Endothelial cell (in vitro differentiated cells): ENCODE measurements around the gene GJD4. TPM values are rescaled to one million over a fixed set of nuclear protein-coding genes. Genes with fewer than 3 reads are reported as not detected.

Source experiments
- DNase-seq: peaks from one replicate; pipeline ENCODE4 v3.0.0; 2021; ENCODE audit warnings: low spot score
- H3K27ac Mint-ChIP-seq: one replicate; pipeline ENCODE4 v1.8.0; 2021; ENCODE audit warnings: mixed read lengths, inconsistent platforms; ENCODE audit not compliant: unreplicated experiment
- H3K27me3 Mint-ChIP-seq: one replicate; pipeline ENCODE4 v1.8.0; 2021; ENCODE audit warnings: mild to moderate bottlenecking, moderate library complexity, mixed read lengths, inconsistent platforms; ENCODE audit not compliant: unreplicated experiment
- H3K36me3 Mint-ChIP-seq: one replicate; pipeline ENCODE4 v1.8.0; 2021; ENCODE audit warnings: mild to moderate bottlenecking, low read depth, mixed read lengths, inconsistent platforms; ENCODE audit not compliant: unreplicated experiment
- H3K4me1 Mint-ChIP-seq: one replicate; pipeline ENCODE4 v1.8.0; 2021; ENCODE audit warnings: mild to moderate bottlenecking, mixed read lengths, inconsistent platforms; ENCODE audit not compliant: unreplicated experiment
- H3K4me3 Mint-ChIP-seq: one replicate; pipeline ENCODE4 v1.8.0; 2021; ENCODE audit warnings: mild to moderate bottlenecking, mixed read lengths, inconsistent platforms; ENCODE audit not compliant: unreplicated experiment
- H3K9me3 Mint-ChIP-seq: one replicate; pipeline ENCODE4 v1.8.0; 2021; ENCODE audit warnings: mixed read lengths, inconsistent platforms; ENCODE audit not compliant: unreplicated experiment
- CTCF ChIP-seq: fragments of 200-600 bp; sonication (generic); IDR thresholded peaks from one replicate; pipeline ENCODE4 v1.5.0; 2021; ENCODE audit warnings: antibody characterized with exemption; ENCODE audit not compliant: unreplicated experiment
- total RNA-seq: library from RNA; stranded (reverse); fragmentation: NEBNext Ultra II Directional; extraction: Animal tissue kit (Norgen Biotek cat#: 25700); gene quantifications from one replicate; pipeline ENCODE4 v1.2.1, GENCODE V29; 2021; ENCODE audit not compliant: unreplicated experiment

GJD4 gene
- total RNA-seq, 1 donor from 2014 or later = not detected

- no peak for TF ChIP-seq CTCF
- Mint-ChIP-seq H3K9me3 (peaks cover 6% of the 10 kb centered on the region), H3K4me3 (no peak overlapping the region), H3K27me3 (peaks cover 4% of the 10 kb centered on the region), H3K4me1 (no peaks in the 10 kb centered on the region), H3K27ac (no peak overlapping the region), H3K36me3 (peaks cover 3% of the 10 kb centered on the region)
- DNase-seq = no peak
Observed at GRCh38 chr10:35606430-35606829, 1.3 kb downstream of the GJD4 start.

- no peak for TF ChIP-seq CTCF
- Mint-ChIP-seq H3K27ac (no peak overlapping the region), H3K4me1 (no peaks in the 10 kb centered on the region), H3K36me3 (peaks cover 3% of the 10 kb centered on the region), H3K4me3 (no peak overlapping the region), H3K9me3 (peaks cover 6% of the 10 kb centered on the region), H3K27me3 (peaks cover 8% of the 10 kb centered on the region)
- DNase-seq = no peak
Observed at GRCh38 chr10:35607475-35608327, 2.6 kb downstream of the GJD4 start.

GRCh38 chr10:35608328-35608672, 3.2 kb downstream of the GJD4 start:
- Mint-ChIP-seq H3K27ac (no peak overlapping the region), H3K27me3 (peaks cover 8% of the 10 kb centered on the region), H3K4me1 (no peaks in the 10 kb centered on the region), H3K36me3 (peaks cover 3% of the 10 kb centered on the region), H3K4me3 (no peak overlapping the region), H3K9me3 (peaks cover 6% of the 10 kb centered on the region)
- no peak for DNase-seq
- no peak for TF ChIP-seq CTCF

- no peak for DNase-seq
- Mint-ChIP-seq H3K4me1 (no peaks in the 10 kb centered on the region), H3K27me3 (peaks cover 8% of the 10 kb centered on the region), H3K4me3 (no peak overlapping the region), H3K27ac (no peak overlapping the region), H3K9me3 (peaks cover 6% of the 10 kb centered on the region), H3K36me3 (peaks cover 3% of the 10 kb centered on the region)
- no peak for TF ChIP-seq CTCF
Observed at GRCh38 chr10:35611750-35612149, 6.6 kb downstream of the GJD4 start.

GRCh38 chr10:35612385-35613106, 7.4 kb downstream of the GJD4 start:
- Mint-ChIP-seq H3K36me3 (peaks cover 3% of the 10 kb centered on the region), H3K4me3 (no peak overlapping the region), H3K9me3 (peaks cover 6% of the 10 kb centered on the region), H3K27me3 (peaks cover 4% of the 10 kb centered on the region), H3K4me1 (no peaks in the 10 kb centered on the region), H3K27ac (no peak overlapping the region)
- TF ChIP-seq CTCF = no peak
- DNase-seq = no peak
